PFSK-1 (cell line): ENCODE results near the gene JDP2.

ENCODE experiments used
- POLR2AphosphoS5 ChIP-seq: IDR thresholded peaks from 2 replicates; pipeline ENCODE4 v1.6.1; 2012; ENCODE audit warnings: low read depth, mild to moderate bottlenecking, control low read depth, low read length, moderate library complexity
- REST ChIP-seq, 2 experiments: IDR thresholded peaks; 2 replicates each; pipeline versions ENCODE4 v1.6.1 to v1.8.0; 2011 to 2012; ENCODE audit warnings: low read depth in 2 of 2, low read length in 2 of 2, control low read depth in 1 of 2, inconsistent platforms in 1 of 2, mild to moderate bottlenecking in 1 of 2, moderate library complexity in 1 of 2; ENCODE audit not compliant: insufficient read depth in 1 of 2
- SIN3A ChIP-seq: IDR thresholded peaks from 2 replicates; pipeline ENCODE4 v1.6.1; 2012; ENCODE audit warnings: mild to moderate bottlenecking, low read length, moderate library complexity, borderline replicate concordance; ENCODE audit not compliant: insufficient read depth

- TF ChIP-seq REST (IDR thresholded peaks at IDR 0.05; ENCODE audit: insufficient read depth in 1 of 2, low read depth in 2 of 2, low read length in 2 of 2) = no peak
- no peak for TF ChIP-seq POLR2AphosphoS5
- no peak for TF ChIP-seq SIN3A
Measured at GRCh38 chr14:75417674-75418073, 10.1 kb upstream of the JDP2 start.
